Lung (tissue), 12 donors: Measurements from ENCODE around the gene VRTN. TPM values are rescaled to one million over a fixed set of nuclear protein-coding genes. Genes with fewer than 3 reads are reported as not detected.

Experiments
- ATAC-seq: fragments of 200-7000 bp; cut with Tn5 transposase; one replicate; pipeline ENCODE4 v1.9.1; 2020; ENCODE audit warnings: moderate number of reproducible peaks; ENCODE audit not compliant: insufficient read depth, low FRiP score
- DNase-seq, 3 donors: peaks; one replicate each; pipeline ENCODE4 v3.0.0-alpha.2; 2013 to 2017
- H3K27ac ChIP-seq, 2 donors: one replicate each; pipeline ENCODE4 v1.5.1; 2013; ENCODE audit warnings: mild to moderate bottlenecking in 2 of 2, moderate library complexity in 2 of 2, control low read depth in 1 of 2, inconsistent platforms in 1 of 2, low read depth in 1 of 2, low read length in 1 of 2
- H3K27me3 ChIP-seq, 3 donors: one replicate each; pipeline ENCODE4 v1.5.1; 2013; ENCODE audit warnings: low read length in 2 of 3; ENCODE audit not compliant: control insufficient read depth in 3 of 3, insufficient read depth in 3 of 3
- H3K36me3 ChIP-seq, 4 donors: one replicate each; pipeline ENCODE4 v1.5.1; 2013; ENCODE audit warnings: low read length in 4 of 4, mild to moderate bottlenecking in 1 of 4, moderate library complexity in 1 of 4; ENCODE audit not compliant: control insufficient read depth in 4 of 4, insufficient read depth in 4 of 4
- H3K4me1 ChIP-seq, 5 donors: one replicate each; pipeline ENCODE4 v1.5.1; 2013; ENCODE audit warnings: low read length in 5 of 5, mild to moderate bottlenecking in 2 of 5, moderate library complexity in 1 of 5; ENCODE audit not compliant: control insufficient read depth in 5 of 5, insufficient read depth in 5 of 5
- H3K4me3 ChIP-seq: one replicate; pipeline ENCODE4 v1.5.1; 2013; ENCODE audit warnings: mild to moderate bottlenecking, control low read depth, moderate library complexity
- H3K9ac ChIP-seq, 2 donors: one replicate each; pipeline ENCODE4 v1.5.1; 2013; ENCODE audit warnings: low read length in 2 of 2, control low read depth in 1 of 2; ENCODE audit not compliant: insufficient read depth in 1 of 2
- H3K9me3 ChIP-seq, 4 donors: one replicate each; pipeline ENCODE4 v1.5.1; 2013; ENCODE audit warnings: low read length in 3 of 4, mild to moderate bottlenecking in 1 of 4, moderate library complexity in 1 of 4; ENCODE audit not compliant: control insufficient read depth in 4 of 4, insufficient read depth in 3 of 4
- WGBS, 2 donors: extraction: QIAGEN DNeasy Blood & Tissue Kit; methylation state at CpG; one replicate each; pipeline ENCODE4 v1.1.7; 2013; 5-methylcytosine and 5-hydroxymethylcytosine counted together
- polyA plus RNA-seq, 2 donors: library from polyadenylated mRNA; stranded (reverse); fragments of 200-250 nt; gene quantifications; one replicate each; pipeline ENCODE4 v1.2.1, GENCODE V29; 2013
- total RNA-seq, 2 donors: library from RNA; depleted of rRNA in 1 of 2; stranded (reverse); fragments of >200 nt in 1 of 2; gene quantifications; one replicate each; pipeline ENCODE4 v1.2.1, GENCODE V29; 2014 to 2021
- TF ChIP-seq, protein P1 (sequence below): IDR thresholded peaks from 2 replicates; pipeline ENCODE4 v1.5.1; 2012; ENCODE audit warnings: mild to moderate bottlenecking; ENCODE audit errors: control extremely low read depth, extremely low read depth
- donor health status: control.
- donor health status: control.
- donor health status: Bipolar disorder and iron deficiency.
- donor health status: healthy.
- donor health status: DM: yes; HTN: yes; CAD: no.

The VRTN gene
- total and polyA plus RNA-seq, 4 donors: 0.06 TPM; not detected in 3

DNA sequence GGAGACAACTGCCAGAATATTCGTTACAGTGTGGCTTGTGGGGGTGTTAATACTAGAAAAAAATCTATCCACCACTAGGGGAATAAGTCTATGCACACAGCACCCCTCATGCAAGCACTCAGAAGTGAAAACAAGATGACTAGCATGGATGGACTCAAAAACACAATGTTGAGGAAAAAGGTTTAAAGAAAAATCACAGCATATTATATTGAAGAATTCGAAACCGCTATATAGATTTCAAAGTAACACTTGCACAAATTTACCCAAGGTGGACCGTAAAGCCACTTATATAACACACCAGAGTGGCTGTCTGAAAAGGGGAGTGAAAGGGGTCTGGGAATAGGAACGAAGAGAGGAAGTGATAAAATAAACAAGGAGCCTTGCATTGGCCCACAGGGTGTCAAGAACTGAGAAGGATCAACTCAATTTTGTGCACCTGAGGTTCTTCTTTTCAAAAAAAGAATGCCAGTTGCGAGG lies 46.1 kb upstream of the VRTN start:
- Histone ChIP-seq H3K9me3 (no peaks in the 10 kb centered on the region), H3K27me3 (no peaks in the 10 kb centered on the region), H3K9ac (peak overlapping the region in 1 of 2 donors; percentile 1), H3K27ac (peak overlapping the region; percentile 87 to 91), H3K36me3 (peaks cover 0 to 12% (median 12%) of the 10 kb centered on the region in 4 donors), H3K4me1 (peaks cover 0 to 3% (median 0%) of the 10 kb centered on the region in 5 donors), H3K4me3 (peak overlapping the region; percentile 89)
- ATAC-seq: peak; percentile 48
- peak in 2 of 3 donors; percentile 65 to 66 for DNase-seq
- TF ChIP-seq, protein P1, sequence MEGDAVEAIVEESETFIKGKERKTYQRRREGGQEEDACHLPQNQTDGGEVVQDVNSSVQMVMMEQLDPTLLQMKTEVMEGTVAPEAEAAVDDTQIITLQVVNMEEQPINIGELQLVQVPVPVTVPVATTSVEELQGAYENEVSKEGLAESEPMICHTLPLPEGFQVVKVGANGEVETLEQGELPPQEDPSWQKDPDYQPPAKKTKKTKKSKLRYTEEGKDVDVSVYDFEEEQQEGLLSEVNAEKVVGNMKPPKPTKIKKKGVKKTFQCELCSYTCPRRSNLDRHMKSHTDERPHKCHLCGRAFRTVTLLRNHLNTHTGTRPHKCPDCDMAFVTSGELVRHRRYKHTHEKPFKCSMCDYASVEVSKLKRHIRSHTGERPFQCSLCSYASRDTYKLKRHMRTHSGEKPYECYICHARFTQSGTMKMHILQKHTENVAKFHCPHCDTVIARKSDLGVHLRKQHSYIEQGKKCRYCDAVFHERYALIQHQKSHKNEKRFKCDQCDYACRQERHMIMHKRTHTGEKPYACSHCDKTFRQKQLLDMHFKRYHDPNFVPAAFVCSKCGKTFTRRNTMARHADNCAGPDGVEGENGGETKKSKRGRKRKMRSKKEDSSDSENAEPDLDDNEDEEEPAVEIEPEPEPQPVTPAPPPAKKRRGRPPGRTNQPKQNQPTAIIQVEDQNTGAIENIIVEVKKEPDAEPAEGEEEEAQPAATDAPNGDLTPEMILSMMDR: no peak
- 0% methylated on average over 6 of the region's 6 CpGs for WGBS, 2 donors

DNA sequence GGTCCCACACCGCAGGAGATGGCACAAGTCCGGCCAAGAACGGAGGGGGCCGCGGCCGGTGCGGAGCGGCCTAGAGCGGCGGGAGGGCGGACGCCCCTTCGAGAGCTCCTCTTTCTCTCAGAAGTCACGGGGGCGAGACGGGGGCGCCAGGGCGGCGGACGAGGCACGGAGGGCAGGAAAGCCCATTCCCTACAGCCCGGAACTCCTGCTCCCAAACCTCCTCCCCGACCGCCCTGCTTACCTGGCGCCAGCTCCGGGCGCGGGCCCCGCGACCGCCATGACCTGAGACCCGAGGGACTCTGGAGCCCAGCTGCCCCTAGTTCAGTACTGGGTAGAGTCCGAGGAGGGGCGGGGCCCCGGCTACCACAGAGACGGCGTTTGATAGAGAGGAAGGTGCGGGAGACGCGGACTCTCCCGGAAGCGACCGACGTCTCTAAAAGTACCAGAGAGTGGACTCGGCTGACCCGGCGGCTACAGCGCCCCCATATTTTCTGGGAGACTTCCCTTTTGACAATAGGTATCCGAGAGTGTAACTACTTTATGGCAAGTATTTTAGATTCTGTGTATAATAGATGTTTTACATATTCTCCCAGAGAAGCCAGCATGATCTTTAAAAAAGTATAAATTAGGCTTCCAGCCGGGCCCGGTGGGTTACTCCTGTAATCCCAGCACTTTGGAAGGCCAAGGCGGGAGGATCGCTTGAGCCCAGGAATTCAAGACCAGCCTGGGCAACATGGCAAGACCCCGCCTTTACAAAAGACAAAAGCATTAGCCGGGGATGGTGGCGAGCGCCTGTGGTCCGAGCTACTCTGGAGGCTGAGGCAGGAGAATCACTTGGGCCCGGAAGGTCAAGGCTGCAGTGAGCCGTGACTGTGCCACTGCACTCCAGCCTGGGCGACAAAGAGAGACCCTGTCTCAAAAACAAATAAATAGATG lies 45.4 kb upstream of the VRTN start, which contains the start of gene ABCD4:
ABCD4 (minus strand) TSS at position 301 of the 936 bp plus-strand sequence; CDS start at position 279, 22 bp downstream.
- WGBS, 2 donors: 12 to 14% methylated on average over 57 to 61 of the region's 61 CpGs
- DNase-seq (peak; percentile 91 to 96 (median 92)), ATAC-seq (peak; percentile 99)
- H3K36me3 ChIP-seq: peaks cover 0 to 8% (median 6%) of the 10 kb centered on the region in 4 donors
- H3K9me3 ChIP-seq: no peaks in the 10 kb centered on the region
- H3K4me3 ChIP-seq: peak within 1 kb of the TSS; percentile 89
- H3K27ac ChIP-seq: peak within 1 kb of the TSS; percentile 87 to 91
- H3K4me1 ChIP-seq: peaks cover 0 to 3% (median 0%) of the 10 kb centered on the region in 5 donors
- TF ChIP-seq, protein P1: peak; percentile 27
- no peaks in the 10 kb centered on the region for H3K27me3 ChIP-seq
- peak within 1 kb of the TSS; percentile 1 to 31 for H3K9ac ChIP-seq

DNA sequence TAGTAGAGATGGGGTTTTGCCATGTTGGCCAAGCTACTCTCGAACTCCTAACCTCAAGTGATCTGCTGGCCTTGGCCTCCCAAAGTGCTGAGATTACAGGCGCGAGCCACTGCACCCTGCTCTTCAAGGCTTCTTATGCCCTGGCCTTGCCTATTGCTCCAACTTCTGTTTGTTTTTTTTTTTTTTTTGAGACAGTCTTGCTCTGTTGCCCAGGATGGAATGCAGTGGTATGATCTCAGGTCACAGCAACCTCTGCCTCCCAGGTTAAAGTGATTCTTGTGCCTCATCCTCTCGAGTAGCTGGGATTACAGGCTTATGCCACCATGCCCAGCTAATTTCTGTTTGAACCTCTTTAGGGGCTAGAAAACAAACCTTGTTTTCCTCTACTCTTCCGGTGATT lies 39.6 kb upstream of the VRTN start:
- Histone ChIP-seq H3K27me3 (no peaks in the 10 kb centered on the region), H3K9me3 (no peaks in the 10 kb centered on the region), H3K27ac (no peak overlapping the region), H3K4me1 (no peaks in the 10 kb centered on the region), H3K9ac (no peak overlapping the region), H3K36me3 (no peaks in the 10 kb centered on the region), H3K4me3 (no peak overlapping the region)
- DNase-seq (no peak), ATAC-seq (no peak)
- TF ChIP-seq, protein P1: no peak
- WGBS, 2 donors: 73 to 85% methylated on average over 5 of the region's 5 CpGs
